HepG2 (cell line): ENCODE measurements around the gene CEP19. TPM values are rescaled to one million over a fixed set of nuclear protein-coding genes. Genes with fewer than 3 reads are reported as not detected.

Experiments used
- ARID2 ChIP-seq: sonication (generic); formaldehyde crosslinking; IDR thresholded peaks from 2 replicates; pipeline ENCODE4 v1.8.1; 2022; ENCODE audit warnings: mild to moderate bottlenecking, missing genetic modification reagents, borderline replicate concordance
- ARID5B ChIP-seq: IDR thresholded peaks from 2 replicates; pipeline ENCODE4 v1.4.0; 2020; ENCODE audit warnings: mild to moderate bottlenecking, missing genetic modification reagents
- CREM ChIP-seq, 2 experiments: sonication (generic) in 1 of 2; formaldehyde crosslinking in 1 of 2; IDR thresholded peaks; 2 replicates each; pipeline versions ENCODE4 v1.4.0 to v1.6.1; 2016 to 2020; ENCODE audit warnings: antibody characterized with exemption in 1 of 2, mild to moderate bottlenecking in 1 of 2, missing genetic modification reagents in 1 of 2
- CSRNP2 ChIP-seq: sonication (generic); formaldehyde crosslinking; conservative IDR thresholded peaks from 2 replicates; pipeline ENCODE4 v1.8.0; 2022; ENCODE audit warnings: low read depth, missing genetic modification reagents
- EED ChIP-seq: sonication (generic); formaldehyde crosslinking; IDR thresholded peaks from 2 replicates; pipeline ENCODE4 v1.5.0; 2020; ENCODE audit warnings: mild to moderate bottlenecking, missing genetic modification reagents
- FOSL1 ChIP-seq: sonication (generic); formaldehyde crosslinking; IDR thresholded peaks from 2 replicates; pipeline ENCODE4 v1.9.0; 2021; ENCODE audit warnings: missing genetic modification reagents, borderline replicate concordance
- FOXJ3 ChIP-seq: sonication (generic); formaldehyde crosslinking; IDR thresholded peaks from 2 replicates; pipeline ENCODE4 v1.4.0; 2020; ENCODE audit warnings: missing genetic modification reagents, mild to moderate bottlenecking, borderline replicate concordance
- FOXO4 ChIP-seq: sonication (generic); formaldehyde crosslinking; conservative IDR thresholded peaks from 2 replicates; pipeline ENCODE4 v1.8.1; 2023; ENCODE audit warnings: missing genetic modification reagents
- HMGA1 ChIP-seq: sonication (generic); formaldehyde crosslinking; conservative IDR thresholded peaks from 2 replicates; pipeline ENCODE4 v1.4.0; 2020; ENCODE audit warnings: missing genetic modification reagents
- JUNB ChIP-seq: sonication (generic); formaldehyde crosslinking; IDR thresholded peaks from 2 replicates; pipeline ENCODE4 v1.8.0; 2022; ENCODE audit warnings: missing genetic modification reagents, mild to moderate bottlenecking, borderline replicate concordance
- KLF6 ChIP-seq: IDR thresholded peaks from 2 replicates; pipeline ENCODE4 v1.8.0; 2016; ENCODE audit warnings: missing biosample characterization, missing genetic modification reagents
- MAX ChIP-seq: IDR thresholded peaks from 2 replicates; pipeline ENCODE4 v1.6.1; 2012; ENCODE audit warnings: inconsistent platforms
- NCOA5 ChIP-seq: sonication (generic); formaldehyde crosslinking; IDR thresholded peaks from 2 replicates; pipeline ENCODE4 v1.4.0; 2020; ENCODE audit warnings: missing genetic modification reagents
- NFRKB ChIP-seq: fragments of 450-650 bp; IDR thresholded peaks from 2 replicates; pipeline ENCODE4 v1.6.1; 2017
- NKX3-1 ChIP-seq: sonication (generic); formaldehyde crosslinking; IDR thresholded peaks from 2 replicates; pipeline ENCODE4 v1.5.0; 2020; ENCODE audit warnings: missing genetic modification reagents
- NR2F1 ChIP-seq, 2 experiments: fragments of 450-650 bp in 1 of 2; formaldehyde crosslinking in 1 of 2; IDR thresholded peaks; 2 replicates each; pipeline versions ENCODE4 v1.5.0 to v1.6.1; 2016 to 2020; ENCODE audit warnings: mild to moderate bottlenecking in 1 of 2, missing compliant biosample characterization in 1 of 2, missing genetic modification reagents in 1 of 2, moderate library complexity in 1 of 2
- PHF20 ChIP-seq: sonication (generic); formaldehyde crosslinking; IDR thresholded peaks from 2 replicates; pipeline ENCODE4 v1.5.0; 2020; ENCODE audit warnings: mild to moderate bottlenecking, missing genetic modification reagents
- SNAI1 ChIP-seq: sonication (generic); formaldehyde crosslinking; IDR thresholded peaks from 2 replicates; pipeline ENCODE4 v1.5.0; 2020; ENCODE audit warnings: mild to moderate bottlenecking, missing genetic modification reagents, borderline replicate concordance
- TSC22D2 ChIP-seq: sonication (generic); formaldehyde crosslinking; IDR thresholded peaks from 2 replicates; pipeline ENCODE4 v1.5.1; 2020; ENCODE audit warnings: missing genetic modification reagents, mild to moderate bottlenecking, borderline replicate concordance
- WIZ ChIP-seq: sonication (generic); formaldehyde crosslinking; IDR thresholded peaks from 2 replicates; pipeline ENCODE4 v1.5.1; 2020; ENCODE audit warnings: mild to moderate bottlenecking, missing genetic modification reagents
- ZMAT5 ChIP-seq: sonication (generic); formaldehyde crosslinking; IDR thresholded peaks from 2 replicates; pipeline ENCODE4 v1.5.0; 2020; ENCODE audit warnings: mild to moderate bottlenecking, low read depth, missing genetic modification reagents, borderline replicate concordance
- ZNF101 ChIP-seq: sonication (generic); formaldehyde crosslinking; IDR thresholded peaks from 2 replicates; pipeline ENCODE4 v1.4.0; 2020; ENCODE audit warnings: mild to moderate bottlenecking, low read depth, missing genetic modification reagents, borderline replicate concordance
- ZNF841 ChIP-seq: sonication (generic); formaldehyde crosslinking; IDR thresholded peaks from 2 replicates; pipeline ENCODE4 v1.8.1; 2023; ENCODE audit warnings: missing genetic modification reagents, borderline replicate concordance
- polyA plus RNA-seq, 8 experiments: library from polyadenylated mRNA; depleted of rRNA in 3 of 8; stranded (reverse) in 7 of 8; unstranded in 1 of 8; fragments of >200 nt; fragmentation: Illumina TruSeq in 4 of 8; extraction: Trizol in 4 of 8; gene quantifications; 2 replicates each; pipeline versions ENCODE4 v1.2.1 to v1.2.3, GENCODE V29; 2011 to 2016; ENCODE audit warnings: low read depth in 4 of 8, missing spikeins in 1 of 8, mixed read lengths in 1 of 8; ENCODE audit not compliant: insufficient read depth in 1 of 8
- total RNA-seq, 5 experiments: library from RNA; depleted of rRNA; stranded (reverse); fragments of >200 nt; fragmentation: Illumina TruSeq; extraction: Trizol; gene quantifications; 2 replicates each; pipeline ENCODE4 v1.2.3, GENCODE V29; 2016; ENCODE audit warnings: low read depth in 1 of 5

The CEP19 gene
- total and polyA plus RNA-seq, 2 of the 13 experiments (the other 11 are each of a cell fraction or from before 2014, with no cell fraction given): 0.48 to 1.2 TPM

- TF ChIP-seq ZMAT5 (CRISPR knock-in tag) (no peak), TSC22D2 (no peak), SNAI1 (CRISPR knock-in tag) (no peak), ARID5B (0 out of 2 replicates have a peak, but pooled peaks have one; percentile 37), MAX (no peak), ARID2 (CRISPR knock-in tag) (no peak), FOXO4 (CRISPR knock-in tag) (no peak), WIZ (CRISPR knock-in tag) (no peak), NFRKB (no peak), FOXJ3 (CRISPR knock-in tag) (no peak), NKX3-1 (CRISPR knock-in tag) (no peak), FOSL1 (CRISPR knock-in tag) (no peak), CSRNP2 (CRISPR knock-in tag) (no peak), ZNF101 (CRISPR knock-in tag) (no peak), NR2F1 (CRISPR knock-in tag; IDR thresholded peaks at IDR 0.05) (no peak), ZNF841 (CRISPR knock-in tag) (no peak), CREM (IDR thresholded peaks at IDR 0.05) (peak; percentile 37; the same call in 1 of the 2 replicates), CREM (CRISPR knock-in tag; IDR thresholded peaks at IDR 0.05) (no peak), JUNB (CRISPR knock-in tag) (no peak), EED (CRISPR knock-in tag) (no peak), NCOA5 (no peak), KLF6 (CRISPR knock-in tag) (no peak), PHF20 (no peak), HMGA1 (CRISPR knock-in tag) (no peak)
Measured at GRCh38 chr3:196736670-196737374, 24.8 kb upstream of the CEP19 start (continued).
